AML-193 (cell line): Measurements from ENCODE around the gene SGCG.
"Not testable (repeated sequence)": the region's sequence is repeated elsewhere in the genome, so short reads cannot be mapped to it uniquely, and the experiment has no call there.

ENCODE experiments used
- DNase-seq, 2 experiments: peaks; one replicate each; lab custom pipeline; 2025; lab: John Stamatoyannopoulos, UW

SGCG gene

DNA sequence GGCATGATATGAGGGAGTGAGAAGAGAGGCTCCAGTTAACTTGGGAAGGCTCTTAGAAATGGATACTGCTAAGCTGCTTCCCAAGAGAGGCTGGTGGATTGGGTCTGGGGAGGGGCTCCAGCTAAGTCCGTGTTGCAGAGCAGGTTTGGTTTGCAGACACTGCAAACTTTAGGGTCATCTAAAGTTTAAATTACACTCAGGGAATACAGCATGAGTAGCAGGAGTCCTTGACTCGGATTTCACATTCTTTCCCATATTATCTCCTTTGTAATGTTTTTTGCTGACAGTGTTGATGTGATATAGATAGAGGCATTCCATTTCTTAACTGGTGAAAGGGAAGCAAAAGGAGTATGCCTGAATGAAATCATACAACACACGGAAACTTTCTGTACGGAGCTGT lies 31.9 kb downstream of the SGCG start:
- DNase-seq: no peak

DNA sequence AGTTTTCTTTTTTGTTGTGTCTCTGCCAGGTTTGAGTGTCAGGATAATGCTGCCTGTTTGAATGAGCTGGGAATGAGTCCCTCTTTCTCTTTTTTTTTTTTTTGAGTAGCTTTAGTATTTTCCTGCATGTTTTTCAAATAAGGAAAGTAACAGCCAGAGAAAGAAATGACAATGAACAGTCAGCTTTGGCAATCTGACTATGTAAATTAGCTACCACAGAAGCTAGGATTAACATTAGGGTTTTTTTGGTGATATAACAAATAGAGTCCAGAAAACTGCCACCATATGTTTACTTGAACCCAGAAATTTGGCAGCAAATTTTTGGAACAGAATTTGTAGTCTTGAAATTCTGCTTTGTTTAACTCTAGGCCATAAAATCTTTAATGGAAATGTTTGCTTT lies 50.5 kb downstream of the SGCG start:
- DNase-seq: no peak

DNA sequence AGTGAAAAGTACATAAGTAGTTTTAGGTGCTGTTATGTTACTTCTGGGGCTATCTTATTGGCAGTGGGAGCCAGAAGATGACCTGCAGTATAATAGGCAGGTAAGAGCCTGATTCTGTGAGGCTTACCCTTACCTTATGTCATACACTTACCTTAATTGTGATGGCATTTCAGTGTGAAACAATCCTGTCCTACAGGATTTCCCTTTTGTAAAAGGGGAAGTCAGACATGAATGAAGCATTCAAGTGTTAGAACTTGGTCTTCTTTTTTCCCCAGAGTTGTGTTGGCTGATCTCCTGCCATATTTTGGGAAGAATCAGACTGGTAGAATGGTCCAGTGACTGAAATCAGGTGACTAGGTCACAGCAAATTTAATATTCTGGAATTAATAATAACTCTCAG lies 55.2 kb downstream of the SGCG start:
- no peak for DNase-seq

DNA sequence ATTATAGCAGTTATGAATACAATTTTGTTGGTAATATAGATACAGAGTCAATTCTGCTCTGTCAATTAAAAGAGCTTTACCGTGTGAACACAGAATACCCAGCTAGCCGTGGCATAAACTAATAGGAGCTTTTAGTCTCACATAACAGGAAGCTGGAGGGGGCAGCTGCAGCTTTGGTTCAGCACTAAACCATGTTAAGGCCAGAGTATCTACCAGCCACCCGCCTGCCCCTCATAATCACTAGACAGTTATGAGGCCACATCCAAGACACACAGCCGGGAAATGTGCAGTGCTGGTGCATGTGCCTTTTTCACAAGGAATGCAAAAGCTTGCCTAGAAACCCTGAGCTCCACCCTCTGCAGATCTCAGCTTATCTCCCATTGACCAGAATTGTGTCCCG lies 62.3 kb downstream of the SGCG start:
- DNase-seq: no peak

DNA sequence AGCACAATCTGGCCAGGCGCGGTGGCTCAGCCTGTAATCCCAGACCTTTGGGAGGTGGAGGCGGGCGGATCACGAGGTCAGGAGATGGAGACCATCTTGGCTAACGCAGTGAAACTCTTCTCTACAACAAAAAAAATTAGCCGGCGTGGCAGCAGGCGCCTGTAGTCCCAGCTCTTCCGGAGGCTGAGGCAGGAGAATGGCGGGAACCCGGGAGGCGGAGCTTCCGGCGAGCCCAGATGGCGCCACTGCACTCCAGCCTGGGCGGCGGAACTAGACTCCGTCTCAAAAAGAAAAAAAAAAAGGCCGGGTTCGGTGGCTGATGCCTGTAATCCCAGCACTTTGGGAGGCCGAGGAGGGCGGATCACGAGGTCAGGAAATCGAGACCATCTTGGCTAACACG lies 67.6 kb downstream of the SGCG start:
- DNase-seq: not testable (repeated sequence)

DNA sequence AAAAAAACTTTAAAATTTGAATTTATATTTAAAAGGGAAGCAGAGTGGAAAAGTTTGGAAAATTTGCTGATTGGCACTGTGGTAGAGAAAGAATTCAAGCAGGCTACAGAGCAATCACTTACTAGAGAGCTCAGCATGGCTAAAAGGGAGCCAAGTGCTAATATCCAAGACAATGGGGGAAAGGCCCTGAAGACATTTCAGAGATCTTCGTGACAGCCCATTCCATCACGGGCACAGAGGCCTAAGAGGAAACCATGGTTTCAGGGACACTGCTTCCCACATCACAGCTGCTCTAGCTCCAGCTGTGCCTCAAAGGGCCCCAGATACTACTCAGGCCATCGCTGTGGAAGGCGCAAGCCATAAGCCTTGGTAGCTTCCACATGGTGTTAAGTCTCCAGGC lies 73.7 kb downstream of the SGCG start:
- no peak for DNase-seq

DNA sequence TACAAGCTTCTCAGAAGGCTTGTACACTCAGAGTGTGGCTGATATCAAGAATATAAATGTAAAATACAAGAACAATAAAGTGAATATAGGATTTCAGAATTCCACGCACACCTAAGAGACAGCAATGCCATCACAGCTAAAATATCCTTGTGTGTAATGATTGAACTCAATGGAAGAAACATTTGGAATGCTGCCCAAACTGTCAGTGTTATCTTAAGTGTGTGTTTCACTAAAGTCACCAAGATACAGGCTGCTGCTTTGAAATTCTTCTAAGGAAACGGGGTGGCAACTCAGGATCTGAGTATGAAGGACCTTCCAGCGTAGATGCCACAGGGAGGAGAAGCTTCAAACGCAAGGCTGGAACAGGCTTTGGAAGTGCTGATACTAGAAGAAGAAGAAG lies 86.8 kb downstream of the SGCG start:
- DNase-seq: no peak

DNA sequence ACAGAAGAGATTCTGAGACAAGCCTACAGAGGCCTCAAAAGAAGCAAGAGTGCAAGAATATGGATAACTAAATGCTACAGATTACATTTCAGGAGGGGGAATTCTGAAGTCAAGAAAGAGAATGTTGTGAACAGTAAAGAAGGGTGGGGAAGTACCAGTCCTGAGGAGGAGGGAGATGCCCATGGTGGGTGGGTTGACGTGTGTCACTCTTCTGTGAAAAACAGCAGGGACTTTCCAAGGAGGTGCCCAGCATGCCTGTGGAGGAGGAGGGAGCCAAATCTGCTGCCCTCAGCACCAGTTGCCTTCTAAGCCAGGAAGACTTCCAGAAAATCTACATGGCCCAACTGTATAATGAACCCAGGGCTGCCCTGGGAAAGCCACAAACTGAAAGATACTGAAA lies 87.7 kb downstream of the SGCG start:
- DNase-seq: no peak

DNA sequence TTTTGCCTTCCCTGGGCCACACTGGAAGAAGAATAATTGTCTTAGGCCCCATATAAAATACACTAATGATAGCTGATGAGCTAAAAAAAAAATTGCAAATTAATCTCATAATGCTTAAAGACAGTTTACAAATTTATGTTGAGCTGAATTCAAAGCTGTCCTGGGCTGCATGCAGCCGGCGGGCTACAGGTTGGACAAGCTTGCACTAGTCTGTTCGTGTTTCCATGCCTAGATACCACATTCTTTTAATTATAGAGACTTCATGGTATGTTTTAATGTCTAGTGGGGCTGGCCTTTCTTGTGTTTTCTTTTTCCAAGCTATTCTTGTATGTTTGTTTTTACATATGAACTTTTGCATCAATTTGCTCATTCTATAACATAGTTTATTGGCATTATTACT lies 90.6 kb downstream of the SGCG start:
- no peak for DNase-seq

DNA sequence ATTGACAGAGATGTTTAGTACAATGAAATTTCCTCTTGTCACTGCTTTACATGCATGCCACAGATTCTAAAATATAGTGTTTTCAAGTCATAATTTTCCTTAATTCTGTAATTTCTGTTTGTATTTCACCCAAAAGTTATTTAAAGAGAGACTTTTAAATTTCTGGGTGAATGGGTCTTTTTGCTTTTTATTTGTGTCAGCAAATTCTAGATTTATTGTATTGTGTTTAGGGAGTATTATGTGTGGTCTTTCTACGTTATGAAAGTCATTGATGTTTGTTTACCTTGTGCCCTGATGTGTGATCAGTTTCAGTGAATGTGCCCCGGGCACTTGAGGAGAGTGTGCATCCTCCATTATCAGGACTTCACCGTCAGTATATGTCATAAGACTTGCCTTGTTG lies 92.7 kb downstream of the SGCG start:
- no peak for DNase-seq

DNA sequence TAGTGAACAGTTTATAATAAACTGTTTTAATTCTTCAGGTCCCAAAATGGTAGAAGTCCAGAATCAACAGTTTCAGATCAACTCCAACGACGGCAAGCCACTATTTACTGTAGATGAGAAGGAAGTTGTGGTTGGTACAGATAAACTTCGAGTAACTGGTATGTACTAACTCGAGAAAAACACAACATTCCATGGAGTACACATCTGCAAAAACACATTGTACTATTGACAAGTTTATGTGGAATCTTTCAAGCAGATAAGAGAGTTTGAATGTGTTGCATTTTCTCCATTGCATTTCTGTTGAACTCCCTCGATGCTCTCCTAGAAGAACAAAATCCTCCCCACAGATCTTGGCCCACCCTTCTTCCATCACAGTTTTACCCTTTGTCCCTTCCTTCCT lies 98.5 kb downstream of the SGCG start:
- DNase-seq: no peak

DNA sequence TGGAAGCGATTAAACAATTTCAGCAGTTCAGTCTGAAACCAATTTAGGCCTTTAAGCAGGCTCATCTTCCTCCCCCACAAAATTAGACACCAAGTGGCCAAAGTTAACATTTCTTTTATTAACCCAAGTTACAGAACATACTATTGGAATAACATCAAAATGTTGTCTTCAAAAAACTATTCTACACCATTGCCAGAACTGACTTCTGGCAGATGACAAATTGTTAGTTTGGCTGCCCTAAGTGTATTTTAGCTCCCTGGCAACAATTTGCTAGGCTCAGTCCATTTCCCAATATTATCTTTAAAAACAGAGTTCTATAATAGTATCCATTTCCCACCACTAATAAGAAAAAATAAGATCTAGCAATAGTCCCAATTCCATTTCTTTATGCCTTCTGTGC lies 107.8 kb downstream of the SGCG start:
- no peak for DNase-seq

DNA sequence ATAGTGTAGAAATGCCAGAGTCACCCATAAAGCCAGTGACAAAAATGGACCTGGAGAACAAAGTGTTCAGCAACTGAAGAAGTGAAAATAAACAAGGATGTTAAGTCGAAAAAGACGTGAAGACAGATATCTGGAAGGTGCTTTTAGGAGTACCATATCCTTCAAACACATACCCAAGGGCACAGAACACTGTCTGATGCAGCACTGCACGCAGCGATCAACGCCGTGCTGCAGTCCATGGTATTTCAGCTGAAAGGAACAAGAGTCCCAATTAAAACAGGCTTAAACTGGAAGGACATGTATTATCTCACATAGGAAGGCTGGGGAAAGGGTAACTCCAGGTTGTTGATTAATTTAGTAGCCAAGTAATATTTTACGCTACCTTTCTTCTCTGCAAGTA lies 108.2 kb downstream of the SGCG start:
- DNase-seq: no peak

DNA sequence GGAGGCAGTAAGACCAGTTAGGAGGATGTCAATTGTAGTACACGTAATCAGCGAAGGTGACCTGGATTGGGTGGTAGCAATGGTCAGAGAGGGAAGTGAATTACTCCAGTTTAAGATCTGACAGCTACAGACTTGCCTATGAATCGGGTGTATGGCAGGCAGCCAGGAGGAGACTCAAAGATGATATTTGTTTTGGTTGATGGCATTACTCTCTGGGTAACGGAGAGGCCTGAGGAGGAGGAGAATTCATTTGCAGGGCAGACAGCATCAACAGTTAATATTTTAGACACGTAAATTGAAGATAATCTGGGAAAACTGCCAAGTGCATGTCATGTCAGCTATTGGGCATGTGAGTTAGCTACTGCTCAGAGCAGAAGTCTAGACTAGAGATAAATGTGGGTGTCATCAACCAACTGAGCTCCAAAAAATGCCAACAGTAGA lies 109.2 kb downstream of the SGCG start:
- no peak for DNase-seq

DNA sequence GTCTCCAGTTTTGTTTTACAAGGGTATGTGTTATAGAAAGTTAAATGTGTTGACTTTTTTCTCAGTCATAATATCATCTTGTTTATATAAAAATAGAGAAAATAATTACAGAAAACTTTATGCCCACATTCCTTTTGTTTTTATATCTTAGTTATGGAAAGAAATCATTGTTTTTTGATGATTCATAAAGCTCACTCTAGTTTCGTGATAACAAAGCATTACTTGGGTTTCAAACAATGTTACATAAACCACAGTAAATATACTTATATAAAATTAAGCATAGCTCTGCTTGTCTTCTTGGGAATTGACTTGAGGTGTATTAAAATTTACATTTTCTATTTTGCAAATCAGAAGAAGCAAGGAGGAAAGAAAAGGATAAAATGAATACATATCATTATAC lies 111.8 kb downstream of the SGCG start:
- no peak for DNase-seq

DNA sequence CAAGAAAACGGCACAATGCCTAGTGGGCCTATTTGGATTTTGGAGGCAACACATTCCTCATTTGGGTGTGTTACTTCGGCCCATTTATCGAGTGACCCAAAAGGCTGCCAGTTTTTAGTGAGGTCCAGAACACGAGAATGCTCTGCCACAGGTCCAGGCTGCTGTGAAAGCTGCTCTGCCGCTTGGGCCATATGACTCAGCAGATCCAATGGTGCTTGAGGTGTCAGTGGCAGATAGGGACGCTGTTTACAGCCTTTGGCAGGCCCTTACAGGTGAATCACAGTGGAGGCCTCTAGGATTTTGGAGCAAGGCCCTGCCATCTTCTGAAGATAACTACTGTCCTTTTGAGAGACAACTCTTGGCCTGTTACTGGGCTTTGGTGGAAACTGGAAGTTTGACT lies 134.1 kb downstream of the SGCG start:
- DNase-seq: not testable (repeated sequence)

DNA sequence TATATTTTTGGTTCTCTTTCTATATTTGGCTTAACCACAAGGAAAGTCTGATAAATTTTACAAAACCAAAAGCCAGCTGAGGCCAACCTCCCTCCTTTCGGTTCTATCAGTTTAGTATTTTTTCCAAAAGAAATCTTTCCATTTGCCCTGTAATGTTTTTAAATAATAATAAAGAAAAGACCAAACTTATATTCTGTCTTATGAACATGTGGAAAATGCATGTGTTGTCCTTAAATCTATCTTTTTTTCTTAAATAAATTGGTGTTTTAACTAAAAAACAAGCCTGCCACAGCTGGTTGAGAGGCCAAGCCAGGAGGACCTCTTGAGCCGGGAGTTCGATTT lies 139.1 kb downstream of the SGCG start:
- DNase-seq: no peak

DNA sequence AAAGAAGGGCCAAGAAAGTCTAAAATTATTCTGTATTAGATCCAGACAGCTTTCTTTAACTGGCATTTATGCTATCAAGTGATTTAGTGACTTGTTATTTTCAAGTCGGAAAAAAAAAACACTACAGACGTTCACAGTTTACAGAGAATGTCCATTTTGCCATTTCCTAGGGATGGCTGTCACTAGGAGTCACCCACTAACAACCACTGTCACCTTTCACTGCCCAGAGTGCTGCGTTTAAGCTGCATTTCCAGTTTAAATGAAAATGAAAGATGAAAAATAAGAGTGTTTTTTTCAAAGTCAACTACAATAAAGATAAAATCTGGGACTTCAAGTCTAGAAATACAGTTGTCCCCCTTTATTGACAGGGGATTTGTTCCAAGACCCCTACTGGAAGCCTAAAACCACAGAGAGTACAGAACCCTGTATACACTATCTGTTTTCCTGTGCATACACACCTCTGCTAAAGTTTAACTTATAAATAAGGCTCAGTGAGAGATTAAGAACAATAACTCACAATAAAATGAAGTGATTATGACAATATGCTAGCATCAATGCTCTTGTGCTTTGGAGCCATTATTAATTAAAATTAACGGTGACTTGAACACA lies 140.3 kb downstream of the SGCG start:
- no peak for DNase-seq

DNA sequence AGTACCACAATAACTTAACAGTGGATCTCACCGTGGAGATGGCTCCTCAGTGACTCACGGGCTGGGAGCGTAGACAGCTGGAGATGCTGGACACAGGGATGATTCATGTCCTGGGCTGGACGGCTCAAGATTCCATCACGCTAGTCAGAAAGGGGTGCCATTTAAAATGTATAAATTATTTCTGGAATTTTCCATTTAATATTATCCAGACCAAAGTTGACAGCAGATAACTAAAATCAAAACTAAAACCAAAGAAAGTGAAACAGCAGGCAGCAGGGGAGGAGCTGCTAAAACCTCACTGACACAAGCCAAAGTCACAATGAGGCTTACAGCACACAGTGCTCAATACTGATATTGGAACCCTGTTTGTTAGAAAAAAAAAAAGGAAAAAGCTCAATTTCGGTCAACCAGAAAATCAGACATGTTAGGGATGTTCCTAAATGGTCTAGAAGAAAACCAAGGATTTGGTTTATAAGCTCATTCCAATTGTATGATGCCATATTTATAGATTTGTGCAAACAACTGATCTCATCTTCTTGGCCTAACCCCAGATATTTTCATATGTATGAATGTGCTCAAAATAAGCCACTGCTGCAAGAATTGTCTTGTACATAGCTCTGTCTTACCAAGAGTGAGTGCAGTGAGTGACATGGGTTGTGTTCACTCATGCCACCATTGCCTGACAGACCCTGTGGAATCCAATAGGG lies 140.9 kb downstream of the SGCG start:
- DNase-seq: no peak

DNA sequence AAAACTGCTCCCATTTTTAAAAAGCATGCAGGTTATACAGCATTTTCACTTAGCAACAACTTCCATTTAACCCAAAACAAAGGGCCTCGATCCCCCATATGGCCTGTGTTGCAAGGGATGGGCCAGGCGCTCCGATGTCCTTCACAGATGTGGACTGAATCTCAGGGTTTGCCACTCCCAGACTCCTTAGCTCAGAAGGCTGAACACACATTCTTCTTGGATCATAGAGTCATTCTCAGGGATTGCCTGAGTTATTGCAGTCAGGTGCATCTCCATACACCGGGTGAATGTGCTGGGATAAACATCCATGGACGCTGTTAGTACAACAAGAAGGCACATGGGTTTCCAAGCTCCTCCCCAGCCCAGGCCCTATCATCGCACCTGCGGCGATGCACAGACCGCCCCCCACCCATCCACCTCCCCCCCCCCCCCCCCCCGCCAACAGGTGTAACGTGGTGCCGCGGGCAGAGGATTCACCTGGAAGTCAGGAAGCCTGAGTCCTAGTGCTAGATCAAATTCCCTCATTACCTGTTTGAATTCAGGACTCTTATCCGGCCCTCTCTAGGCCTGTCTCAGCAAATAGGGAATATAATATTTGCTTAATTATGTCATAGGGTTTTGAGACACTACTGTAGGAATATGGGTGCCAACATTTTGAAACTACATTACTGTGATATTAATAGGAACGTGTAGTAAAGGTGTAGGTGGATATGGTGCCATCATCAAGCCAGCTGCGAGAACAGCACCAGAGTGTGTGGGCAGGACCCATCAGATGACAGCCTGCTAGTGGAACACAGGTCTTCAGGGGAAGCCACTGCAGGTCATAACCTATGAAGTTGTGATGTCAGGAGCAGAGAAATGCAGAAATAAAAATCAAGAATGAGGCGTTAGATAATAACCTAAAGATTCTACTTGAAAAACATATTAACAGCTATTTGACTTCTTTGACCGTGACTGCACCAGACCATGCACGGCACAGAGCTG lies 141.9 kb downstream of the SGCG start:
- DNase-seq: no peak

DNA sequence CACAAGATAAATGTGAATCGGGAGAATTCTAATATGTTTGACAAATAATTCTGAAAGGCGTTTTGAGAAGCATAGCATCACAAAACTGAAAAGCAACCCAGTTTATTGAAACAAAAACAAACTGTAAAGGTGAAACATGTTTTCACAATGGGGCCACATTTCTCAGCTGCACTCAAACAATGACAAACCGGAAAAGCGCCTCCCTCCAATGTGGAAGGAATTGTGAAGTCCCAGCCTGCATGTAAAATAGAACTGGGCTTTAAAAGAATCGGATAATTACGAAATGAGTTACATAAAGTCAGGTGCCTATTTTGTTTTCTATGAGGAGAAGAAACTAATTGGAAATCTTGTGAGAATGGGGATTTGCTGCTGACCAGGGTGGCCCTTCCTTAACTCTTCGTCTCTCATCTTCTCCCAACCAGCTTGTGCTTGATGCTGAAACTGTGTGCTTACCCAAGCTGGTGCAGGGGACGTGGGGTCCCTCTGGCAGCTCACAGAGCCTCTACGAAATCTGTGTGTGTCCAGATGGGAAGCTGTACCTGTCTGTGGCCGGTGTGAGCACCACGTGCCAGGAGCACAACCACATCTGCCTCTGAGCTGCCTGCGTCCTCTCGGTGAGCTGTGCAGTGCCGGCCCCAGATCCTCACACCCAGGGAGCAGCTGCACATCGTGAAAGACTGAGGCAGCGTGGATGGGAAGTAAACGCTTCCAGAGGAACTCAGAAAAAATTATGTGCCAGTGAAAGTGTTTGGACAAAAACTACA lies 143.3 kb downstream of the SGCG start:
- DNase-seq: no peak

DNA sequence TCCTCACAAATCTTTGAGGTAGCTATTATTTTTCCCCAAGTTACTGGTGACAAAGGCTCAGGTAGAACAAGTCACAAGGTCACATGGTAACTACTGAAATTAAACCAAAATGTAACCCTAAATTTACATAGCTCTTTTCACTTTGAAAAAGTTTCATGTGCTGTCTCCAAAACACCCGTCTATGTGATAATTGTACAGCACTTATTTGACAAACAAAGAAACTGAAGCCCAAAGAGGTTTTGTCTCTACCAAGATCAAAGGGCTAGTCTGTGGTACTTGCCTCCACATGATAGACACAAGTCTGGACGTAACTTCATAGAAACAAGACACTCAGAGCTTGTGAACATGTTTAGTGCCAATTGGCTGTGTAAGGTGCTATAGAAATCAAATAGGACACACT lies 144.4 kb downstream of the SGCG start:
- no peak for DNase-seq
